ES-I3 (cell line): Measurements from ENCODE around the gene PARD3B.

ENCODE experiments used
- H3K36me3 ChIP-seq: 2 replicates; pipeline ENCODE4 v1.6.1; 2013; ENCODE audit warnings: mild to moderate bottlenecking, low read length, control low read depth, moderate library complexity; ENCODE audit not compliant: insufficient read depth
- H3K4me1 ChIP-seq: 2 replicates; pipeline ENCODE4 v1.6.1; 2013; ENCODE audit warnings: mild to moderate bottlenecking, control low read depth, low read length; ENCODE audit not compliant: insufficient read depth
- H3K9ac ChIP-seq: 2 replicates; pipeline ENCODE4 v1.6.1; 2013; ENCODE audit warnings: low read depth, mild to moderate bottlenecking, low read length, moderate library complexity
- H3K9me3 ChIP-seq: 2 replicates; pipeline ENCODE4 v1.6.1; 2013; ENCODE audit warnings: mild to moderate bottlenecking, low read length, moderate library complexity; ENCODE audit not compliant: control insufficient read depth, insufficient read depth

The PARD3B gene

DNA sequence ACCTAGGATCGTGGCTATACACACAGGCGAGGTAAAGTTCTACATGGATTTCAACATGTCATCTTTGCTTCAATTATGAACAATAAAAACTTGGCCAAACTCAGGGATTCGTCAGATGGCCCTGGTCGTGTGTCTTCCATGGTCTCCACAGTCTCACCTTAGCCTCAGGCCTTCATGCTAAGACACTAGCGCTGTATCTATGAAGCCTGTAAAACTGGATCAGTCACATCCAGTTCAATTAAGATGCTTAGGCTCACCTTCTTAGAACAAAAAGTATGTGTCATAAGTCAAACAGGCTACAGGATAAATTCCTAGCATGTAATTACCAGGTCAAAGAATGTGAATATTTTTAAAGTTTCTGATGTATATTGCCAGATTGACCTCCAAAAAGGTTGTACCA, 1023.3 kb downstream of the PARD3B start:
- no peaks in the 10 kb centered on the region for H3K9me3 ChIP-seq
- no peaks in the 10 kb centered on the region for H3K4me1 ChIP-seq
- no peak overlapping the region for H3K9ac ChIP-seq
- no peaks in the 10 kb centered on the region for H3K36me3 ChIP-seq

DNA sequence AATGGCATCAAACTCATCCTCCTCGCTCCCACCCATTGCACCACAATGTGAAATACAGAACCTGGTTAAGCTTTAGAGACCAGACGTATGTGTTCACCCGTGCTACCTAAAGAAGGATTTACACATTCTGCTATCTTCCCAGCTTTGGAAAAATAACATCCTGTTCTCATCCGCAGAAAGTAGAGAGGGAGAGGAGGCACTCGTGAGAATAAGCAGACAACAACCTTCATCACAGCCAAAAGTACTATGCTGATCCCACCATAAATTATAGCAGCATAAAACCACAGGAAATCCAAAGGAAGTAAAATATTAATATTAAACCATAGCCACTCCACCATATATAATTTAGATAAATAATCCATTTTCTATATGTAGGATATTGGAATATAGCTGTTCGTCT, 1025.4 kb downstream of the PARD3B start:
- Histone ChIP-seq H3K9ac (no peak overlapping the region), H3K4me1 (no peaks in the 10 kb centered on the region), H3K36me3 (0 out of 2 replicates have a peak, but pooled peaks cover 2% of the 10 kb centered on the region), H3K9me3 (no peaks in the 10 kb centered on the region; the same call in 1 of the 2 replicates)

DNA sequence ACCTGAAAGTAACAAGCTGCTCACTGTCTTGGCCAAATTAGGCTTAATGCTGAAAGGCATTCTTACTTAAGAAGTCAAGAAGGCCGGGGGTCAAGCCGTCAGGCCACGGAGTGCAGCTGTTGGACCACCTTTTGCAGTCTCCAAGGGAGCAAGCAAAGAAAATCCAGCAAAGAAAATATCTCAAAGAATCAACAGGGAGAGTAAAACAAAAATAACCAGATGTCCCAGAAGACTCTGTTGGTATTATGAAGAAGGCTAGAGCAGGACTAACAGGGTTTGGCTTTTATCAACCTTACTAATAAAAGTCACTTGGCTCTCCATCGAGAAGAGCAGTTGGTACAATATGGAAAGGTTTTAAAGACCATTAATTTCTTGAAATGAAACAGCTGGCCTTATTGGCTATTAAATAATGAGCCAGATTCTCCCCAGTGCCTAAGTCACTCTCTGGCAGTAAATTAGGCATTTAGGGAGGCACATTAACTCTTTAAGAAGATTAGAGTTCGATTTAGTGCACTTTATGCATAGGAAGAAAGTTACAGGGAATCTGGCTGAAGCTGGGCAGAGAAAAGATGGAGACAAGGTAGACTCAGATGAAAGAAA, 1026.2 kb downstream of the PARD3B start:
- Histone ChIP-seq H3K9ac (no peak overlapping the region), H3K9me3 (no peaks in the 10 kb centered on the region; the same call in 1 of the 2 replicates), H3K4me1 (no peaks in the 10 kb centered on the region), H3K36me3 (0 out of 2 replicates have a peak, but pooled peaks cover 2% of the 10 kb centered on the region)

DNA sequence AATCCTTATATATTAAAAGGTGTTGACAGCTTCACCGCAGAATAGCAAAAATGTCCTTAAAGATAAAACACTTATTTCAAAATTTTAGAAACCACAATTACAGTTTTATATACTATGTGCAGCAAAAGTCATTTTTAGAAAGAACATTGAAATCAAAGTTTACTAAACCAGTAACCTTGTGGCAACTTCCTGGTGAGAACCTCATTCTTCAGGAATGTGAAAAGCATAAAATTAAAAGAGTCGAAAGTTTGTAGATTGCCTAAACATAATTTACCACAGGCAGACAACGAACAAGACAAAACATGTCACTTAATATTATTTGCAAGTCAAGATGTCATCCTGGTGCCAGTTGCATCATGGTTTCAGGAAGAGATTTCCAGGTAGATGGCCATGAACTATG, 1028.7 kb downstream of the PARD3B start:
- Histone ChIP-seq H3K36me3 (0 out of 2 replicates have a peak, but pooled peaks cover 2% of the 10 kb centered on the region), H3K9ac (no peak overlapping the region), H3K4me1 (no peaks in the 10 kb centered on the region), H3K9me3 (no peaks in the 10 kb centered on the region; the same call in 1 of the 2 replicates)

DNA sequence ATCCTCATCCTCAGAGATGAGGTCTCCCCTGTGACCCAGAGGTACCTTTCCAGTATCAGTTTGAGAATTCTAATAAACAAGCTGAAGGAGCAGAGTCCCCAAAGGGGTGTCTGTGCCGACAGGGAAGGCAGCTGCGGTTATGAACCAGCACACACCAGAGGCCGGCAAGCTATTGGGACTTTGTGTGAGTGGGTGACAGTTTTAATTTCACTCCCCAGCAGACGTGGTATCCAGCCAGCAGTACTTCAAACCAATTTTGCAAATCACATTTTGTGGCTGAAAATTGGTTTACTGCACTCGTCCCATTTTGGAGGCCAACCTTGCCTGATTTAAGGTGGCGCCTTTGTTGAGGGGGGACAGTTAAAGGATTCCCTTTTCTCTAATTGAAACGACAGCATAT, 1034.1 kb downstream of the PARD3B start:
- 0 out of 2 replicates have a peak, but pooled peaks cover 2% of the 10 kb centered on the region for H3K36me3 ChIP-seq
- no peaks in the 10 kb centered on the region; the same call in 1 of the 2 replicates for H3K4me1 ChIP-seq
- no peaks in the 10 kb centered on the region; the same call in 1 of the 2 replicates for H3K9me3 ChIP-seq
- no peak overlapping the region for H3K9ac ChIP-seq

DNA sequence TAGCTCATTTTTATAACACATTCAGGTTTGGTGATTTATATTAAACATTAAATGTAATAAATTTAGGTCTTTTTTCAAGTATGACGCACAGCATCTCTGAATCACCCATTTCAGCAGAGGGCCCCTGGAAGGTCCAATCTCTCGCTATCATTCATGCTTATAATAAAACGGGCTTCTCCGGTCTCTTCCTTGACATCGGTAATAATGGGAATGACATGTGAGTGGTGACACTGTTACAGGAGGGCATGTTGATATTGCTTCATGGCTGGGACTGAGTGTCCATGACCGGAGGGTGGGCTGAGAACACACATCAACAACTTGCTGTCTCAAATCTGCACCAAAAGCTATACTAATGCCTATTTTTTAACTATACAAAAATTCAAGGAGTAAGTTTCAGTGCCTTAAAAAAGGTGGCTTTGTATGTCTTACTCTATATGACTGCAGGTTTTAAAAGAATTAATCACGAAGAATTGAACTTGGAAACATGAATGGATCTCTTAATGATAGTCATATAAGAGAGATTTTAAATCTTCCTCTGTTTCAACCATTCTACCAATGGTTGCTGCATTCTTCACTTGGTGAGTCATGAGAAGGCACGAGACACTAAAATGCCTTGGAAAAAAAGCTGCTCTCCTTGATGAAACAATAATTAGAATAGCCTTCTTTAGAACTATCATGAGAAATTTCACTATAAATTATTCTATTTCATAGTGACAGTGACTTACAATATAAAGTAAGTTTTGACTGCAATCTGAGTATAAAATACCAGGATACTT, 1035.1 kb downstream of the PARD3B start:
- Histone ChIP-seq H3K9ac (no peak overlapping the region), H3K4me1 (no peaks in the 10 kb centered on the region; the same call in 1 of the 2 replicates), H3K9me3 (no peaks in the 10 kb centered on the region; the same call in 1 of the 2 replicates), H3K36me3 (no peaks in the 10 kb centered on the region)

DNA sequence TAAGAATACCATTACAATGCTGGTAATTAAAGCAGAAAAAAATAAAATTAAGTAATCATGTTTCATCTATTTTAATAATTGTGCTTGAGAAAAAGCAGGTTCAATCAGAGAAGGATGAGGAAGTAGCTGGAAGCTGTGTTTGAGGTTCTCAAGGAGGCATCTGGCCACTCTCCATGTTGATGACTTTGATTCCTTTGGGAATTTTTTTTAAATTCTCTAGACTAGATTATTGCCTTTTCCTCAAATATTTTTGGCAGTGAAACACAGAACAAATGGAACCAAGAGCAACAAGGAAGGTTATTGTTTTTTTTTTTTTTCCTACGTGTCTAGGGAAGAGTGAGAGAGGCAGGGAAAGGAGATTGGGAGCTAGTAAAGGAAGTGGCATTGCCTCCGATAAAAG, 1037.1 kb downstream of the PARD3B start:
- no peak overlapping the region for H3K9ac ChIP-seq
- no peaks in the 10 kb centered on the region for H3K9me3 ChIP-seq
- H3K36me3 ChIP-seq = no peaks in the 10 kb centered on the region
- no peaks in the 10 kb centered on the region; the same call in 1 of the 2 replicates for H3K4me1 ChIP-seq

DNA sequence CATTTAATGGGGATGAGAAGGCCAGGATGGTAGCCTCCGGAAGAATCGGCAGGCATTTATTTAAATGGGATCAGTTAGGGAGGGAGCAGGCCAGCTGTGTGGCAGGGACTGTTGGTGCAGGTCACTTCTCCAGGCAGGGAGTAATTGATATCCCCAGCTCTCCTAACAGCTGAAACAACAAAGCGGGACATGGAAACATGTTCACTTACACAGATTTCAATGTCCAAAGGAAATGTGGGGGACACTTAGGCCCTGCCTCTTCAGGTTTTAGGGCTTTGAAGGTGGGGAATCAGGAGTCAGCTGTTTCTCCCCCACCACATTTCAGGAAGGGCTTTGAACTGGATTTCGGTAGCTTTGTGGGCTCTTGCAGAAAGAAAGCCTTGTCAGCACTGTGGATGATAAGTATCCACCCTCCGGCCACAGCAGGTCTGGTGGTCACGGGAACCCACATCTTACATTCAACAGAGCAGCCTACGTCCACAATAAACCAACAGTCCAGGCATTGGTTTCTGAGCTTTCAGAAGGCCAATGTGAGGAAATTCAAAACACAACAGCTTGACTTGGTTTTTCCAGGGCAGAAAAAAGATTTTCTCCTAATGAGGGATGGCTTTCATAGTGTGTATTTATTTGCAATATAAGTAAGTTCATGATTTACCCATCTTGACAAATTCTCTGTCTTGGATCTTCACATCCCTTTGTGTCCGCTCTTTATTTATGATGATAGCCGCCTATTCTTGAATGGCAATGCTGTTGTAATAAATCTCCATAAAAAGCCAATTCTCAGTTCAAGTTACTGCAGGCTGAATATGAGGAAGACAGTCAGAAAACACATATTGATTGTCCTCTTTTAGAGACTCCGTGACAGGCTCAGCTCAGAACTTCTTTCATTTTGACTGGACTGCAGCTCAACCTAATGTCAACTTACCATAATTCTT, 1040.4 kb downstream of the PARD3B start:
- Histone ChIP-seq H3K36me3 (no peaks in the 10 kb centered on the region), H3K4me1 (no peaks in the 10 kb centered on the region), H3K9ac (no peak overlapping the region), H3K9me3 (no peaks in the 10 kb centered on the region)

DNA sequence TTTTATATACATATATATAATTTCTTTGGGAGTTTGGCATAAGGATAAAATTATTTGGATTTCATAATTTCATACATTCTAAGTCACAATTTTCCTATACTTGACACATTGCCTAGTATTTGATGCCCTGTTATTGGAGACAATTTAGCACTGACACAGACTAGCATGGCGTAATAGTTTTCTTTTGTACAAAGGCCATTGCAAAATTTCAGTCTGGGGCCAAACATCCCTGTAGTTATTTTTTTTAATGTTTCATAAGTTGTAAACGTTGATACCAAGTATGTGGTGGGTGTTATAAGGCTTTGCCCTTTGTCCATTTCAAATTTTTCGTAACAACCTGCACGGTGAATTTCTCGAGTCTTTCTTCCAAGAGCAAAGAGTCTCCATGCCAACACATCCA, 1041.4 kb downstream of the PARD3B start:
- no peaks in the 10 kb centered on the region for H3K4me1 ChIP-seq
- no peak overlapping the region for H3K9ac ChIP-seq
- no peaks in the 10 kb centered on the region for H3K36me3 ChIP-seq
- no peaks in the 10 kb centered on the region for H3K9me3 ChIP-seq

DNA sequence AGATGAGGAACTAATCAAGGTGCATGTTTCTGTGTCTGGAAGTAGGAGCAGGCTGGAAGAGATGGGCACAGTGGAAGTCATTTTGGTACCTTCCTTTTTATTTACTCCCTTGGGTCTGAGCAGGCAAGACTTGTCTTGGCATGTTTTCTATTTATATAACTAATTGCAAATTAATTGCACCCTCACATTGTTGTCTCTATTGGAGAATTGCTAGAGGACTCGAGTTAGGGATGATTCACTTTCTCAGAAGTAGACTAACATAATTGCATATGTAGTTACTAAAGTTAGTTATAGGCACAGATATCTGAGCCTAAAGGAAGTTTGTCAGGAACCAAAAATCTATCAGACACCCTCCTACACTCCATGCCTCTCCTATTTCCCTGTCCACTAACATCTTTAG, 1044.2 kb downstream of the PARD3B start:
- no peak overlapping the region for H3K9ac ChIP-seq
- no peaks in the 10 kb centered on the region for H3K36me3 ChIP-seq
- H3K9me3 ChIP-seq = no peaks in the 10 kb centered on the region
- no peaks in the 10 kb centered on the region for H3K4me1 ChIP-seq

DNA sequence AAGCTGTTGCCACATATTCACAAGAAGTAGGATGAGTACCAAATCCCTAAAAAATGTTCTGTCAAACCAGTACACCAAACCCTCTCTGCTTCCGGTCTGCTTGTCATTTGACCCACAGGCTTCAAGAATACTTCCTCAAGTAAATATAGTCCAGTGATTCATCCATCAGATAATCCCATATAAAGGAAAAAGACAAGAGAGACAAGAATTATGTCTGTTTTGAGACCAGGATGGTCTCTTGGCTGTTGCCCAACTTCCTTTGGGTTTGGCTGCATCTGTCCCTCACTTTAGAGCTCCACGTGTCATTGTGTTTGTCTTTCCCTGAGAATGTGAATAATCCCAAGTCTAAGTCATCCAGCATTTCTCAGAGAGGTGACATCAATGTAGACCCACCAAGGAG, 1045.5 kb downstream of the PARD3B start:
- Histone ChIP-seq H3K36me3 (no peaks in the 10 kb centered on the region), H3K4me1 (no peaks in the 10 kb centered on the region), H3K9ac (no peak overlapping the region), H3K9me3 (no peaks in the 10 kb centered on the region)

DNA sequence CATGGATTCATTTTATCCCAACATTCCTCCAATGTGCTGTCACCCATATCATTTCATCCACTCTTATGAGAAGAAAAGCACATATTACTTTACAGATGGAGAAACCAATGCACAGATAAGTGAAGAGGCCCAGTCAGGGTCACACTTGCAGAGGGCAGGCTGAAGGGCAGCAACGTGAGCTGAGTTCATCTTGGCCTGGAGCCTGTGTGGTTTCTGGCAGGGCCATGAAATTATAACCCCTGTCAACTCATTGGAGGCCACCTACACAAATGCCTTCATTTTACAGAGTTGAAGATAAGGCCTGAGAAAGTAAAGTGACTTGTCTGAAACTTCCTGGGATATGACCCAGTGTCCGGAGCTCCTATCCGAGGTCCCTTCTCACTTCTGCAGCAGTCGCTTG, 1048.6 kb downstream of the PARD3B start:
- H3K36me3 ChIP-seq = no peaks in the 10 kb centered on the region
- H3K9ac ChIP-seq = no peak overlapping the region
- H3K9me3 ChIP-seq = peaks cover 4% of the 10 kb centered on the region; the same call in 1 of the 2 replicates
- H3K4me1 ChIP-seq = no peaks in the 10 kb centered on the region

DNA sequence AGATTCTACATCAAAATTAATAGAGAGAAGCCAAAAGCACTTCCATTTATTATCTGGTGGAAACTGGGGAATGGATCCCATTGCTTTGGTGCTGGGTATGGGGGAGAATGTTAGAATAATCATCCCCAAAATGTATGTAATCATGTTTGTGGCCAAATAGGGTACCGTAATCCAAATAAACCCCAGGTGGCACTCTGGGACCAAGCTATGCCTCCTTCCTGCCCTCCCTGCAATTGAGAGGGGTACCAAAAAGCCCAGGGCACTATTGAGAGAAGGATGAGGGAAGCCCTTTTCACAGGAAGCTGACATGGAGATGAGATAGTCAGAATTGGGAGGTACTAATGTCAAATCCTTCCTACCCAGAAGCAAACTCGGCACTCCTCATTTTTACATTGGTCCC, 1051.3 kb downstream of the PARD3B start:
- H3K9me3 ChIP-seq = peaks cover 4% of the 10 kb centered on the region
- no peak overlapping the region for H3K9ac ChIP-seq
- H3K36me3 ChIP-seq = no peaks in the 10 kb centered on the region

DNA sequence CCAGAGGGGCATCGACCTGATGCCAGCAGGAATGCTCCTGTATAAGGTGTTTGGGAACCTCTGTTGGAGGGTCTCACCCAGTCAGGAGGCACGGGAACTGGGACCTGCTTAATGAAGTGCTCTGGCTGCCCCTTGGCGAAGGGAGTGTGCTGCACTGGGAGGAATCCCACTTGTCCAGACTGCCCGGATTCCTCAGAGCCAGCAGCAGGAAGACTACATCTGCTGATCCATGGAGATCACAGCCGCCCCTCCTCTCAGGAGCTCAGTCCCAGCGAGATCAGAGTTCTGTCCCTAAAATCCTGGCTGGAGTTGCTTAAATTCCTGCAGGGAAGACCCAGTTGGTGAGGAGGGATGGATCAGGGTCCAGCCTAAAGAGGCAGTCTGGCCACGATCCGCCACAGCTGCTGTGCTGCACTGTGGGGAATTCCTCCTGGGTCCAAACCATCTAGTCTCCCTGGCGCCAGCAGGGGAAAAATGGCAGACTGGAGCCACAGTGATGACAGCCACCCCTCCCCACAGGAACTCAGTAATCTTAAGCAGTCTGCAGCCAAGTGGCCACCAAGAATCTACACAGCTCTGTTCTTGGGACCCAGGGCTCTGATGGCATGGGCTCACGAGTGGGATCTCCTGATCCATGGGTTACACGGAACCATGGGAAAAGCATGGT, 1060.5 kb downstream of the PARD3B start:
- Histone ChIP-seq H3K4me1 (no peaks in the 10 kb centered on the region), H3K9me3 (no peaks in the 10 kb centered on the region; the same call in none of the 2 replicates), H3K36me3 (no peaks in the 10 kb centered on the region), H3K9ac (no peak overlapping the region)

More for the DNA sequence above, 1051.3 kb downstream of the PARD3B start:
- no peaks in the 10 kb centered on the region for H3K4me1 ChIP-seq
